ENCODE data around the gene PIK3R1.

GRCh38 chr5:68196876-68197275 is 18.7 kb upstream of the PIK3R1 start:
- TF ChIP-seq CTCF (IDR thresholded peaks at IDR 0.05) (no peak), POLR2A (IDR thresholded peaks at IDR 0.05) (no peak)

All from body of pancreas (tissue), 4 donors.